Stimulated activated naive CD8-positive, alpha-beta T cell treated with anti-CD3 and anti-CD28 coated beads, Interleukin-15, Interleukin-2, amounts not matched to agents 100 U/mL and 50 U/mL, for 24 hours (primary cell): ENCODE data around the gene STRIP2.
"Not testable (repeated sequence)": the region's sequence is repeated elsewhere in the genome, so short reads cannot be mapped to it uniquely, and the experiment has no call there.

Experiments
- ATAC-seq: fragments of 150-1000 bp; cut with Tn5 transposase; one replicate; pipeline ENCODE4 v1.10.0; 2021
- DNase-seq: peaks from one replicate; pipeline ENCODE4 v3.0.0; 2021

STRIP2 gene

GRCh38 chr7:129532375-129532774, 98.1 kb downstream of the STRIP2 start:
- ATAC-seq (no peak), DNase-seq (no peak)

DNA sequence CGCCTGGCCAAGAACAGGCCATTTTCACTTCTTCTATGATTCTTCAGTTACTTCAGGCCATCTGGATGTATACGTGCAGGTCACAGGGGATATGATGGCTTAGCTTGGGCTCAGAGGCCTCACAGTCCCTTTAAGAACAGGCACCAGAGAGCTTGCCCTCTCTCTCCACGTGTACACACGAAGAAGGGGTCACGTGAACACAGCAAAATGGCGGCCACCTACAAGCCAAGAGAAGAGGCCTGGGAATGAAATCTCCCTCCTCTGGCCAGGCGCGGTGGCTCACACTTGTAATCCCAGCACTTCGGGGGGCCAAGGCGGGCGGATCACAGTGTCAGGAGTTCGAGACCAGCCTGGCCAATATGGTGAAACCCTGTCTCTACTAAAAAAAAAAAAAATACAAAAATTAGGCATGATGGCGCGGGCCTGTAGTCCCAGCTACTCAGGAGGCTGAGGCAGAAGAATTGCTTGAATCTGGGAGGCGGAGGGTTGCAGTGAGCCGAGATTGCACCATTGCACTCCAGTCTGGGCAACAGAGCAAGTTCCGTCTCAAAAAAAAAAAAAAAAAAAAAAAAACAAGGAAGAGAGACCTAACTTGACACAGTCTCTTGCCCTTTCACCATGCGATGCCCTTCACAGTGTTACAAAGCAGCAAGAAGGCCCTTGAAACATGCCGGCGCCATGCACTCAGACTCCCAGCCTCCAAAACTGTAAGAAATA, 100.5 kb downstream of the STRIP2 start:
- not testable (repeated sequence) for DNase-seq, ATAC-seq

DNA sequence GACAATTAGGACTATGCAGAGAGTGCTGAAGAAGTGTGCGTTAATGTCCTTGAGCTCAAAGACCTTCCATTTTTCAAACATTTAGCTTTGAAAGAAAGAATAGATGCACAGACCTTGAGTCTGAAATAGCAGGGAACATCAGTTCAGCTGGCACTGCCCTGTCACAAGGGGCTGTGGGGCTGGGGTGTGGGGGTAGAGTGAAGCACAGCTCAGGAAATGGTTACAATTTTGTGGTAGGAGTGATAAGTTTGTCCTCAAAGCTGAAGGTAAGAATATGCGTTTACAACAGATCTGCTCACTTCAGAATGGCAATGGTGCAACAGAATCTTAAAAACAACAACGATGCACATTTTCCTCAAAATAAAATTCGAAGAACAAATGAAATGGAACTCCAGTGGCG, 101.7 kb downstream of the STRIP2 start:
- ATAC-seq (peak; percentile 51), DNase-seq (no peak)

DNA sequence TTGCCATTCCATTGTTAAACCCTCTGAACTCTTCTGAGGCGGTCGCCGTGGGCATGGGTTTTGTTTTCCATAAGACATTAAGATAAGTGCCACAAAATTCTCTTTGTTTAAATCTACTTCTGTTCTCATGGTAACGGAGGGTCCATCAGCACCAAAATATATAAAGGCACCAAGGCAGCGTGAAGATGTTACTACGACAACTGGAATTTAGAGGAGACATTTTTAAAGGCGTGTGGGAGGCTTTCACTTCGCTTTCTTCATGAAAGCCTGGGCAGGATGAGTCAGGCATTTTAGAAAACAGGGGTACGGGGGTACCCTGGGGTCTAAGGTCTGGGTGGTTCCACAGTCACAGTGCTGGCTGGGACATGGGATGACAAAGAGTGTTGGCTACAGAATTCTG, 102.1 kb downstream of the STRIP2 start:
- ATAC-seq = peak; percentile 33
- DNase-seq = no peak
